ENCODE data around the gene BARX2.

DNA sequence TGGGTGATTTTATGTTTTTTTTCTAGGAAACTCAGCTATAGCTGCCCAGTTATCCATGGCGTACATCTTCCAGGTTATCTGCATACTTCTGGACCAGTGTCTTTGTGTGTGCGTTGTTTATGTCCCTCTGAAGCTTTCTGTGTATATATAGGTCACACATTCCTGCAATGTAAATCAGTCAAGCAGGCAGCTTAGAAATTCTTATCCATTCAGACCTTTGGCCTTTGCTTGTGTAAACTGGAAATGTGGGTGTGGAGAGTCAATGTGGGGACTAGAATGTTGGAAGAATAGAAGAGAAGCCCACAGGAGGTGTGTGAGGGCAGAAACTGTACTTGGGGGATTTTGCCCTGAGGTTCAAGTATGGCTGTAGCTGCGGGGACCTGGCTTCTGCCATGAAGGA is 51.7 kb downstream of the BARX2 start:
- TF ChIP-seq CTCF (IDR thresholded peaks at IDR 0.05): no peak
- TF ChIP-seq ZFX (IDR thresholded peaks at IDR 0.05; ENCODE audit: borderline replicate concordance): no peak

Measured in 22Rv1 (cell line).